CD4-positive, alpha-beta memory T cell (primary cell): ENCODE data around the gene PKN2. TPM values are rescaled to one million over a fixed set of nuclear protein-coding genes. Genes with fewer than 3 reads are reported as not detected.
"Not testable (repeated sequence)": the region's sequence is repeated elsewhere in the genome, so short reads cannot be mapped to it uniquely, and the experiment has no call there.

Experiments
- CTCF ChIA-PET: fragments of 350-600 bp; sonication (Branson Sonifier 250); formaldehyde crosslinking; loops from one replicate; lab custom pipeline; 2021; ENCODE audit warnings: inconsistent platforms; ENCODE audit not compliant: partially characterized antibody; lab: Charles Lee
- POLR2A ChIA-PET: fragments of 350-600 bp; sonication (Branson Sonifier 250); formaldehyde crosslinking; loops from one replicate; lab custom pipeline; 2021; ENCODE audit not compliant: partially characterized antibody; lab: Charles Lee
- DNase-seq, 5 donors: peaks; one replicate each; pipeline versions ENCODE4 v3.0.0 to v3.0.0-alpha.2; 2020 to 2022; ENCODE audit warnings: mixed read lengths in 1 of 5
- H3K27ac ChIP-seq: one replicate; pipeline ENCODE4 v1.7.0; 2013; ENCODE audit warnings: low read depth, low read length
- H3K27me3 ChIP-seq: 2 replicates; pipeline ENCODE4 v1.7.0; 2013; ENCODE audit warnings: mild to moderate bottlenecking, low read length, moderate library complexity; ENCODE audit not compliant: insufficient read depth
- H3K36me3 ChIP-seq: 2 replicates; pipeline ENCODE4 v1.7.0; 2013; ENCODE audit warnings: mild to moderate bottlenecking, low read length, moderate library complexity; ENCODE audit not compliant: insufficient read depth
- H3K4me1 ChIP-seq: 2 replicates; pipeline ENCODE4 v1.7.0; 2013; ENCODE audit warnings: mild to moderate bottlenecking, low read length, moderate library complexity; ENCODE audit not compliant: insufficient read depth
- H3K4me3 ChIP-seq, 2 donors: one replicate each; pipeline ENCODE4 v1.7.0; 2013; ENCODE audit warnings: low read length in 2 of 2, mild to moderate bottlenecking in 1 of 2
- H3K9me3 ChIP-seq, 2 donors: one replicate each; pipeline ENCODE4 v1.7.0; 2013; ENCODE audit warnings: low read length in 2 of 2, control low read depth in 1 of 2; ENCODE audit not compliant: control insufficient read depth in 1 of 2
- H3K27ac Mint-ChIP-seq, 7 donors: one replicate each; pipeline ENCODE4 v1.8.0; 2020 to 2021; ENCODE audit warnings: mixed read lengths in 7 of 7, mild to moderate bottlenecking in 6 of 7, inconsistent platforms in 3 of 7, moderate library complexity in 3 of 7
- H3K27me3 Mint-ChIP-seq, 2 donors: one replicate each; pipeline ENCODE4 v1.8.0; 2020 to 2021; ENCODE audit warnings: mixed read lengths in 2 of 2
- H3K36me3 Mint-ChIP-seq, 2 donors: one replicate each; pipeline ENCODE4 v1.8.0; 2020 to 2021; ENCODE audit warnings: mixed read lengths in 2 of 2, inconsistent platforms in 1 of 2, mild to moderate bottlenecking in 1 of 2
- H3K4me1 Mint-ChIP-seq, 4 donors: one replicate each; pipeline ENCODE4 v1.8.0; 2020 to 2021; ENCODE audit warnings: mixed read lengths in 4 of 4, mild to moderate bottlenecking in 1 of 4
- H3K4me3 Mint-ChIP-seq, 8 donors: one replicate each; pipeline ENCODE4 v1.8.0; 2020 to 2021; ENCODE audit warnings: mixed read lengths in 8 of 8, mild to moderate bottlenecking in 7 of 8, moderate library complexity in 6 of 8, inconsistent platforms in 3 of 8
- H3K9me3 Mint-ChIP-seq, 8 donors: one replicate each; pipeline ENCODE4 v1.8.0; 2020 to 2021; ENCODE audit warnings: mixed read lengths in 8 of 8, mild to moderate bottlenecking in 5 of 8, inconsistent platforms in 3 of 8, moderate library complexity in 1 of 8
- intact Hi-C: fragments of 100-400 bp; cut with micrococcal nuclease; formaldehyde crosslinking; loops from one replicate; pipeline ENCODE4 v1.15.1; 2023
- polyA plus RNA-seq, 2 donors: library from polyadenylated mRNA; unstranded; fragments of 300-500 nt; fragmentation: Illumina TruSeq; gene quantifications; one replicate each; pipeline ENCODE4 v1.2.3, GENCODE V29; 2021
- total RNA-seq, 2 experiments: library from RNA; stranded (reverse); gene quantifications; one replicate each; pipeline ENCODE4 v1.2.3, GENCODE V29; 2021

PKN2 gene
- total and polyA plus RNA-seq, 4 experiments from 2014 or later = 6.0 to 42.0 (median 23.3) TPM

- intact Hi-C loops, H3K27ac ChIP-seq, H3K36me3 ChIP-seq, H3K4me1 ChIP-seq, H3K27me3 ChIP-seq, DNase-seq, H3K4me3 ChIP-seq, H3K27me3 Mint-ChIP-seq, H3K9me3 Mint-ChIP-seq, H3K9me3 ChIP-seq, H3K4me3 Mint-ChIP-seq, H3K27ac Mint-ChIP-seq: not testable (repeated sequence)
- peaks cover 14 to 41% (median 21%) of the 10 kb centered on the region in 4 donors for H3K4me1 Mint-ChIP-seq
- CTCF ChIA-PET = interaction anchor here (1.2 kb wide), 1 partner anchor 175 kb away, joined by 4 read pairs; no protein-coding TSS in a partner anchor
- POLR2A ChIA-PET = interaction anchor here (1.2 kb wide), 1 partner anchor 18 kb away, joined by 3 read pairs; the partner anchor contains the start of gene PKN2
- peaks cover 10 to 12% of the 10 kb centered on the region in 2 donors for H3K36me3 Mint-ChIP-seq
These were observed 17.7 kb downstream of the PKN2 start for GRCh38 chr1:88701793-88702192.

DNA sequence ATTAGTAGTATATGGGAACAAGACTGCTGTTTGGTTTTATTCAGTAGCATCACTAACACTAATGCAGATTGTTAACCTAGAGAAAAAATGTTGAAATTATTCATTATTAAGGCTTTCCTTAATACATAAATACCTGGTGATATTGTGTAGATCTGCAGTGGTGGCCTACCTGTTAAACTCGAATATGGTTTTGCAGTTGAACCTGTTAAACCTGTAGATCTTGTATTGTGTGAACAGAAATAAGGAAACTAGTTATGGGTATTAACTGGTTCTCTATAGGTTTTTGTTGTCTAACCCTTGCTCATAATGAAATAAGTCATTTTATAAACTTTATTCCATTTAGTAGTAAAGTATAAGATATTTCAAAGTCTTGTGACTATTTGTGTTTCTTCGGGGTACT is 23.9 kb downstream of the PKN2 start:
- ChIA-PET POLR2A (no interaction called here), CTCF (no interaction called here)
- peaks cover 0 to 2% (median 0%) of the 10 kb centered on the region in 8 donors for H3K9me3 Mint-ChIP-seq
- H3K27ac ChIP-seq = no peak overlapping the region
- H3K27ac Mint-ChIP-seq = peak overlapping the region in 1 of 7 donors; percentile 19
- no peaks in the 10 kb centered on the region for H3K27me3 ChIP-seq
- no peak overlapping the region for H3K4me3 ChIP-seq
- no peaks in the 10 kb centered on the region for H3K9me3 ChIP-seq
- H3K4me3 Mint-ChIP-seq = no peak overlapping the region
- H3K4me1 ChIP-seq = no peaks in the 10 kb centered on the region
- H3K36me3 ChIP-seq = no peaks in the 10 kb centered on the region
- DNase-seq = no peak
- peaks cover 16 to 20% of the 10 kb centered on the region in 2 donors for H3K36me3 Mint-ChIP-seq
- H3K4me1 Mint-ChIP-seq = peaks cover 9 to 18% (median 17%) of the 10 kb centered on the region in 4 donors
- no peaks in the 10 kb centered on the region for H3K27me3 Mint-ChIP-seq
- intact Hi-C loops = no loop called here

DNA sequence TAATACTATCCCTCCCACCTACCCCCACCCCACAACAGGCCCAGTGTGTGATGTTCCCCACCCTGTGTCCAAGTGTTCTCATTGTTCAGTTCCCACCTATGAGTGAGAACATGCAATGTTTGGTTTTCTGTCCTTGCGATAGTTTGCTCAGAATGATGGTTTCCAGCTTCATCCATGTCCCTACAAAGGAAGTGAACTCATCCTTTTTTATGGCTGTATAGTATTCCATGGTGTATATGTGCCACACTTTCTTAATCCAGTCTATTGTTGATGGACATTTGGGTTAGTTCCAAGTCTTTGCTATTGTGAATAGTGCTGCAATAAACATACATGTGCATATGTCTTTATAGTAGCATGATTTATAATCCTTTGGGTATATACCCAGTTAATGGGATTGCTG is 28.8 kb downstream of the PKN2 start:
- CTCF ChIA-PET, intact Hi-C loops, POLR2A ChIA-PET, H3K4me1 ChIP-seq, H3K9me3 ChIP-seq, H3K27ac Mint-ChIP-seq, H3K36me3 ChIP-seq, H3K4me3 ChIP-seq, H3K27ac ChIP-seq, DNase-seq, H3K4me3 Mint-ChIP-seq, H3K27me3 Mint-ChIP-seq, H3K27me3 ChIP-seq: not testable (repeated sequence)
- Mint-ChIP-seq H3K36me3 (peaks cover 30 to 57% of the 10 kb centered on the region in 2 donors), H3K9me3 (peaks cover 0 to 21% (median under 1%) of the 10 kb centered on the region in 8 donors), H3K4me1 (peaks cover 28 to 47% (median 33%) of the 10 kb centered on the region in 4 donors)

GRCh38 chr1:88716571-88716970 is 32.5 kb downstream of the PKN2 start:
- peaks cover 16 to 52% of the 10 kb centered on the region in 2 donors for H3K36me3 Mint-ChIP-seq

GRCh38 chr1:88722492-88722891 is 38.4 kb downstream of the PKN2 start:
- H3K4me1 ChIP-seq = peaks cover 21% of the 10 kb centered on the region
- DNase-seq = no peak
- peaks cover 4 to 12% of the 10 kb centered on the region in 2 donors for H3K36me3 Mint-ChIP-seq
- no peaks in the 10 kb centered on the region for H3K9me3 ChIP-seq
- no peaks in the 10 kb centered on the region for H3K27me3 Mint-ChIP-seq
- no peak overlapping the region for H3K27ac ChIP-seq
- POLR2A ChIA-PET = no interaction called here
- H3K27me3 ChIP-seq = no peaks in the 10 kb centered on the region
- intact Hi-C loops = no loop called here
- H3K9me3 Mint-ChIP-seq = peaks cover 0 to 1% (median 0%) of the 10 kb centered on the region in 8 donors
- CTCF ChIA-PET = no interaction called here
- peak overlapping the region in 2 of 7 donors; percentile 6 to 7 for H3K27ac Mint-ChIP-seq
- H3K4me1 Mint-ChIP-seq = peaks cover 36 to 75% (median 46%) of the 10 kb centered on the region in 4 donors
- peak overlapping the region in 1 of 8 donors; percentile 33 for H3K4me3 Mint-ChIP-seq
- H3K36me3 ChIP-seq = no peaks in the 10 kb centered on the region
- no peak overlapping the region for H3K4me3 ChIP-seq

More at GRCh38 chr1:88716571-88716970, 32.5 kb downstream of the PKN2 start:
- H3K9me3 ChIP-seq, H3K27me3 ChIP-seq, H3K4me3 Mint-ChIP-seq, H3K36me3 ChIP-seq, H3K27ac ChIP-seq, DNase-seq, H3K4me3 ChIP-seq, H3K27me3 Mint-ChIP-seq, POLR2A ChIA-PET, H3K4me1 ChIP-seq, CTCF ChIA-PET, intact Hi-C loops: not testable (repeated sequence)
- peaks cover 31 to 63% (median 36%) of the 10 kb centered on the region in 4 donors for H3K4me1 Mint-ChIP-seq
- peaks cover 0 to 21% (median under 1%) of the 10 kb centered on the region in 8 donors for H3K9me3 Mint-ChIP-seq
- H3K27ac Mint-ChIP-seq = peak overlapping the region in 1 of 7 donors; percentile 53

DNA sequence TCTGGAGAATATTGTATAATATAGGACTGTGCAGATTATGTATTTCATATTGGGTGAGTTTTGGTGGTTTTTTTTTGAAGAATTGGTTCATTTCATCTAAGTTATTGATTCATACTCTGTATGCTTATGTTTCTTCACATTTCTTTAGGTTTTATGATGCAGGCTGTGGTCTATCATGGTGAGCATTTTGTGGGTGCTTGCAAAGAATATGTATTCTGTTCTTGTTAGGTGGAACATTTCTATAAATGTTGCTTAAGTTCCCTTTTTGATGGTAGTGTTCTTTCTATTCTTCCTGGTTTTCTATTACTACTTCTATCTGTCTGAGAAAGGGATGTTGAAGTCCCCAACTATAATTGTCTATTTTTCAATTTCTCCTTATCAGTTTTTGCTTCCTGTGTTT is 42.6 kb downstream of the PKN2 start:
- POLR2A ChIA-PET = no interaction called here
- no peaks in the 10 kb centered on the region for H3K9me3 Mint-ChIP-seq
- Histone ChIP-seq H3K36me3 (peaks cover 6% of the 10 kb centered on the region), H3K4me3 (no peak overlapping the region), H3K9me3 (no peaks in the 10 kb centered on the region), H3K4me1 (peaks cover 23% of the 10 kb centered on the region), H3K27me3 (no peaks in the 10 kb centered on the region), H3K27ac (no peak overlapping the region)
- CTCF ChIA-PET = no interaction called here
- no peaks in the 10 kb centered on the region for H3K27me3 Mint-ChIP-seq
- H3K36me3 Mint-ChIP-seq = peaks cover 27 to 30% of the 10 kb centered on the region in 2 donors
- H3K27ac Mint-ChIP-seq = peak overlapping the region in 1 of 7 donors; percentile 37
- DNase-seq = no peak
- H3K4me1 Mint-ChIP-seq = peaks cover 35 to 80% (median 60%) of the 10 kb centered on the region in 4 donors
- H3K4me3 Mint-ChIP-seq = no peak overlapping the region
- intact Hi-C loops = no loop called here

- peak overlapping the region in 1 of 7 donors; percentile 19 for H3K27ac Mint-ChIP-seq
- intact Hi-C loops = no loop called here
- Histone ChIP-seq H3K36me3 (peaks cover 6% of the 10 kb centered on the region), H3K4me3 (no peak overlapping the region), H3K4me1 (peaks cover 23% of the 10 kb centered on the region), H3K9me3 (no peaks in the 10 kb centered on the region), H3K27me3 (no peaks in the 10 kb centered on the region), H3K27ac (no peak overlapping the region)
- POLR2A ChIA-PET = no interaction called here
- no peak for DNase-seq
- no peaks in the 10 kb centered on the region for H3K27me3 Mint-ChIP-seq
- peaks cover 26 to 33% of the 10 kb centered on the region in 2 donors for H3K36me3 Mint-ChIP-seq
- H3K4me3 Mint-ChIP-seq = no peak overlapping the region
- H3K9me3 Mint-ChIP-seq = no peaks in the 10 kb centered on the region
- peaks cover 33 to 75% (median 57%) of the 10 kb centered on the region in 4 donors for H3K4me1 Mint-ChIP-seq
- CTCF ChIA-PET = no interaction called here
These were observed 43.1 kb downstream of the PKN2 start for GRCh38 chr1:88727205-88727604.
